RKO (cell line): Measurements from ENCODE around the gene GATAD2B.

Experiments
- DNase-seq: peaks from one replicate; pipeline ENCODE4 v3.0.0-alpha.2; 2016; ENCODE audit warnings: low spot score

Gene GATAD2B

GRCh38 chr1:153951801-153952200 is 29.0 kb upstream of the GATAD2B start:
- no peak for DNase-seq

DNA sequence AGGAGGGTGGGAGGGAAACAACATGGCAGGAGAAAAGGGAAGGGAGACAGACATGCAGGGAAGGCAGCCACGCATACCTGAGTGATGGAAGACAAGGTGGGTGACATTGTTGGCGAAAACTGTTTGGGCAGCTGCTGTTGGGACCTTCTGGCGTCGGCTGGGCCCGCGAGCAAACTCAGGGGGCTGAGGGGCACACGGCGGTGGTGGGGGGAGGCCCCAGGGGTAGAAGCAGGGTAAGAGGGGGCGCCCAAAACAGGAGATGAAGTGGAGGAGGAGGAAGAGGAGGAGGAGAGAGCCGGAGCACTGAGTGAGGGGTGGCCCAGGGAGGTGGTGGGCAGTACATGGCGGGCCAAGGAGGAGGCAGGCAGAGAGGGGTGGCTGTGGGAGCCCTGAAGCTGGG is 28.4 kb upstream of the GATAD2B start:
- DNase-seq, result no peak

GRCh38 chr1:153946622-153947241 is 24.0 kb upstream of the GATAD2B start, which contains the start of gene DENND4B:
DENND4B (minus strand) TSS chr1:153946718; CDS start chr1:153944374, 2,344 bp downstream.
- DNase-seq, result peak; percentile 88

DNA sequence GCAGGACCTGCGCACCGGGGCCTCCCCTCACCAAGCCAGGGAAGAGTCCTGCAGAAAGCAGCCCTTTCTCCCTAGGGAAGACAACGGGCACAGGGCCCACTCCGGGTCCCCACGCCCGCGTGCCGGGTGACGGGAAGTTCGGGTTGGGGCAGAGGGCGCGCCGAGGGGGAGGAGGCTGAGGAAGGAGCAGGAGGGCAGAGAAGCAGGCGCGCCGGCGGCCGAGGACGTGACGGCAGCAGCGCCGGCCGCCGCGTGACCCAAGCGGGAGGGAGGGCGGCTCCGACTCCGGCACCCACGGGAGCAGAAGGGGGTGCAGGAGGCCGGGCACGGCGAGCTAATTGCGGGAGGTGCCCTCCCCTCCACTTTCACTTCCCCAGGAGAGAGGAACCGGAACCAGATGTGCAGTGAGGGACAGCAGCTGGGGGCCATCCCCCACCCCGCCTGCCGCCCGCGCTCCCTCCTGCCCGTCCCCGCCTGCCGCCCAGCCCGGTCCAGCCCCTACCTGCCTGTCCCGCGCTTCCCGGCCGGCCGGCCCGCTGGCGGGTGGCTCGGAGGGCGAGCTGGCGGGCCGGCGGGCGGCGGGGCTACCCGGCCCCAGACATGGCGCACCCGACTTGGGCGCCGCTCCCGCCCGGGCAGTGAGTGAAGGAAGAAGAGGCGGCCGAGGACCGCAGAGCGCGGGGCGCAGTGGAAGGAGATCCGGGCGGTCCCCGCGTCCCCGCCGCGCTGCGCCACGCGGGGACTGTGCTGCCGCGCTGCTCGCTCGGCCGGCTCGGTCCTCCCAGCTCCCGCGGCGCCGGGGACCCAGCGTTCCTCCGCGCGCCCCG is 23.2 kb upstream of the GATAD2B start:
- peak; percentile 64 for DNase-seq

DNA sequence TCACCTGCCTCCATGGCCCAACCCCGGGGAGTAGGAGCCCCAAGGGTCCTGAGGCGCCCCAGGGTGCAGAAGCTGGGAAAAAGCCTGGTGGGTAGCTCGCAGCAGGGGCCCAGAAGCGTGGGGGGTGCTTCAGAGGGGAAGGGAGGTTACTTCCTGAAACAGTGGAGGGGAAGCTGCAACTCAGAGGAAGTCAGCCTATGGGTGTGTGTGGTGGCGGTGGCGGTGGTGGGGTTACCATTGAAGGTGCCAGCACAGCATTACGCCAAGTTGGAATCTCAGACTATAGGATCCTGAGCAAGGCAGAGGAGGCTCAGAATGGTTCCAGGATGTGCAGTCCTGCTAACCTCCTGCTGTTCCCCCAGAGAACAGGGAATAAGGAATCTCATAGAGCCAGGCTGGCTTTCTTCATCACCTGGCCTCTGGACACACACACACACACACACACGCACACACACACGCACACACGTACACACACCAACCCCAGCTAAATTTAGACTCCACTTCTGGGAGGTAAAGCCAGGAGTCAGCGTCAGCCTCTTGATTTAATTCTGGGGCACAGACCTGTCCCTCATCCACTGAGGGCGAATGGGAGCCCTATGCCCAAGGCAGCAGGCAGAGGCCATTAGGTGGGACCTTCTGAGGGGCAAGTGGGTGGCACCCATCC is 22.5 kb upstream of the GATAD2B start:
- no peak for DNase-seq

DNA sequence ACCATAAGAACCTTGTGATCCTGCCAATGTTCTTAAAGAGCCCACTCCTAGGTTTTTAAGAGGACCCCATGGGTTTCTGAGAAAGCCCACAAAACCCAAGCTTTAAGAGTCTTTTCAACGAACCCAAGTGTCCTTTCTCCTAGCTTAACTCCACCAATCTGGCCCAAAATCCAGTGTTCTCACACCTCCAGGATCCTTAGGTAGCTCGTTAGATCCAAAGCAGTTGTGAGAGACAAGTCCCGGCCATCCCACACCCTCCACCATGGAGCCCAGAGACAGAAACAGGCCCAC is 22.0 kb upstream of the GATAD2B start:
- DNase-seq, result no peak

DNA sequence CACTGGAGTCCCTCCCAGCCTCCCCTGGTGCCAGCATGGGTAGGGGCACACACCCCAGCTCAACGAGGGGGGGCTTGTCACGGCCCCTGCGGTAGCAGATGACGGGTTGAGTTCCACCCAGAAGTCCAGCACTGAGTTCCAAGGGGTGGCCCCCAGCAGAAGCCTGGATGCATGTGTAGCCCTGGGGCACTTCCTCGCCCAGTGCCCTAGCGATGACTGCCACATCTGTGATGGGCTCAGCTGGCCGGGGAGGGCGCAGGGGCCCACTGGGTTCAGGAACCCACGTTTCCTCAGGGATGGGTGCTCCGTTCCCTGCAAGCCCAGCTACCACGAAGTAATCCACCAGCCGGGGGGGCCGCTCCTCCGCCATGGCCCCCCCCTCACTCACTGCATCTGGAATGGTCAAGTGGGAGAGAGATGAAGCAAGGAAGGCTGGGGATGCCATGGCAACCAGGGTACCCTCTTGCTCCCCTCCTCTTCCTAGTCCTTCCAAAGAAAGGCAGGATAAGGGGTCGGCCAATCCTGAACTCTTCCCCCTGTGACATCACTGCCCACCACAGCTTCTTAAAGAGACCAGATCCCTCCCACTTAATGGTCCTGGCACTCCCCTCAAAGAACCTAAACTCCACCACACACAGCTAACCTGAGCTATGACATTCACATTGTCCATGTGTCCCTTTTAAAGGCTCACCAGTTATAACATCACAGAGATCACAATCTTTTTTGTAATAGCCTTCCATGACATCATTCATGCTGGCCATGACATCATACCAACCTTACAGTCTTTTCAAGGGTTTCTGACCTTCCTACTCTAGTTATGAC is 21.4 kb upstream of the GATAD2B start:
- DNase-seq, result peak; percentile 30

DNA sequence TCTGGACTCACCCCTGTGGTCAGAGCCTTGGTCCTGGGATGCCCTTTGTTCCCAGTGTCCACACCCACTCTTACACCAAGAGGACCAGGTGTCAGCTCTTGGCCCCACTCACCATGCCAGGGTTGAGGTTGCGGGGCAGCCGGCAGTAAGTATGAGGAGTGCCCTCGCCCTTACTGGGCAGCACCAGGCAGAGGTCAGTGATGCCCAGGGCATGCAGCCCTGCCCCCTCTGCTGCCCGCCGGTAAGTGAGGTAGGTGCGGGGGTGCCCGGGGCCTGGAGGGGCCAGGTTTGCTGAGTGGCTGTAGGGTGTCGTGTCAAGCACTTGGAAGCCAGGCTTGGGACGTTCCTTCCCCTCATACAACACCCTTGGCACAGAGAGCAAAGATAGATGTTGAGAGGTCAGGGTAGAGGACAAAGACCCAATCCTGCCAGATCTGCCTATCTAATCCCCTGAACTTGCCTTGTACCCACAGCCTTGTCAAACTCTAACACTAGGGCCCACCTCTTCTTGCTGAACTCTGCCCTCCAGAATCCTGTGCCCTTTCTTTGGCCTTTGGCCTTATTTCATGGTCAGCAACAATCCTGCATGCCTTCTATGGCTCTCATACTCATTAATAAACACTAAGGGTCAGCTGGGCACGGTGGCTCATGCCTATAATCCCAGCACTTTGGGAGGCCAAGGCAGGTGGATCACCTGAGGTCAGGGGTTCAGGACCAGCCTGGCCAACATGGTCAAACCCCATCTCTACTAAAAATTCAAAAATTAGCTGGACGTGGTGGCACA is 20.2 kb upstream of the GATAD2B start:
- DNase-seq, result no peak

GRCh38 chr1:153941826-153942725 is 19.3 kb upstream of the GATAD2B start:
- no peak for DNase-seq

DNA sequence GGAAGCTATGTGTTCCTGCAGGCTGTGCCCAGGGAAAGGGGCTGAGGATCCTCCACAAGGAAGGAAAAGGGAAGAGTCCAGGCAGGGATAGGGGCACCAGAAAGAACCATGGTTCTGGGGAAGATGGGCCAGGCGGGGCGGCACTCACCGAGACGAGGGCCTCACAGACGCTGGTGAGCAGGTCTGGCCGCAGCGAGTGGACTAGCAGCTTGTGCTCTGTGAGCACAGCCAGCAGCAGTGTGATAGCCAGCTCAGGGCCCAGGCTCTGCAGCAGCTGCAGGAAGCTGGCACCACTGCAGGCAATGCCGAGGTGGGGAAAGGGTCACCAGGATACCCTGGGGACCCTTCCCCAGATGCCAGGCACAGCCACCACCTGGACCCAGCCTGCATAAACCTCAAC is 18.0 kb upstream of the GATAD2B start:
- no peak for DNase-seq

- DNase-seq, result no peak
Observed at GRCh38 chr1:153939476-153939875, 16.7 kb upstream of the GATAD2B start.

GRCh38 chr1:153938996-153939395 is 16.2 kb upstream of the GATAD2B start:
- DNase-seq, result no peak

DNA sequence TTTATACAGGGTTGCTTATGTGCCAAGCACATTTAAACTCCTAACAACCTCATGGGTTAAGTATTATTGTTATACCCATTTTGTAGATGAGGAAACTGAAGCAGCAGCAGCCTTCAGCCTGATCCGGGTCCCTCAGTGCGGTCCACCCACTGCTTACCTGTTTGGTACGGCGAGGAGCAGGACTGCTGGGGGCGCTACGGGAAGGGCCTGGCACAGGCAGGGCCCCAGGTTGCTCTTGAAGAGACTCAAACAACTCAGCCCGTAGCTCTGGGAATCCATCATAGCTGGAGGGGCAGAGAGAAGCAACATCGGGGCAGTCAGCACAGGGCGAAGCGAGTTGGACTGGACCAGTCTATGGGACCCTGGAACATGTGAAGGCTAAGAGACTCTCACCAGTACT is 14.6 kb upstream of the GATAD2B start:
- DNase-seq, result no peak

DNA sequence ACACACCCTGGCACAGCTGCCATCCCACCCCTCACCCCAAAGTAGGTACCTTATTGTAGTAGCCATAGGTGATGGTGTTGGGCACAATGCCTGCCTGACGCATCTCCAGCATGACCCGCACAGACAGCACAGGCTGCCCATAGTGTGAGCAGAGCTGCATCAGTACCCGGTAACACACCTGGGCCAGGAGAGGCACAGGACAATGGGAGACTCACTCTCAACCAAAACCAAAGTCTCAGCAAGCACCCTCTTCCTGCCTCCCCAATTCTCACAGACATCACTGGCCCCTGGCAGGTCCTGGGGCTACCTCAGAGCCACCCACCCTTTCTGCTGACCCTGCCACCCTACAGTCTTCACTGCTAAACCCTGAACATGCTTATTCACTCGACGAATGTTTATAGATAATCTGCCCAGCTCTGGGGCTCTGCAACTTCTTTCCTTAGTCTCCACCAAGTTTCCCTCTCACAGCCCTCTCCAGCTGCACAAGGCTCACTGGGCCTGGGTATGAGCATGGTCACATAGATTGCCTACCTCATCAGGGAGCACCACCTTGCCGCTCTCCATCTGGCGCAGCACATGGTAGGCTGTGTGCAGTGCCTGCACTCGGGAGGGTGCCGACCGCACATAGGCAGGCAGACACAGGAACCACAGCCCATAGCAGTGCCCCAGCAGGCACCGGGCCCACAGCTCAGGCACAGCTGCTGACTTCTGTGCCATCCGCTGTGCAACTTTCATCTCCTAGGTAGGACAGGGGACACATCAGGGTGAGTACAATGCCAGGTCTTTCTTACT is 13.4 kb upstream of the GATAD2B start:
- DNase-seq, result no peak

- no peak for DNase-seq
Observed at GRCh38 chr1:153934746-153935145, 12.0 kb upstream of the GATAD2B start.

DNA sequence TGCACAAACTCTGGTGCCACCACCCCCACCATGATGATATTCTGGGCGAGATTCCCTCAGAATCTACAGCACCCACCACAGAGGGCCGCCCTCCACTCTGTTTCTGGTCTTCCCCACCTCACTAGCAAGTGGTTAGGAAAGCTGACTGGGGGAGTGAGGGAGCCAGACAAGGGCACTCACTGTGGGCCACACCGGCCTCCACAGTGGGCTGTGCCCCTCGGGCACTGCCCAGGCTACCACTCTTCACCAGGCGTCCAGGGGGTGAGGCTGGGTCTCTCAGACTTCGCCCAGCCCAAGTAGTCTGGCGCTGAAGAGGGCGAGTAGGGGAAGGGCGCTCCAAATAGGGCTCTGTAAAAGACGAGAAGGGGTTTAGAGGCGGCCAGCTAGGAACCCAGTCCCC is 11.2 kb upstream of the GATAD2B start:
- DNase-seq, result no peak

DNA sequence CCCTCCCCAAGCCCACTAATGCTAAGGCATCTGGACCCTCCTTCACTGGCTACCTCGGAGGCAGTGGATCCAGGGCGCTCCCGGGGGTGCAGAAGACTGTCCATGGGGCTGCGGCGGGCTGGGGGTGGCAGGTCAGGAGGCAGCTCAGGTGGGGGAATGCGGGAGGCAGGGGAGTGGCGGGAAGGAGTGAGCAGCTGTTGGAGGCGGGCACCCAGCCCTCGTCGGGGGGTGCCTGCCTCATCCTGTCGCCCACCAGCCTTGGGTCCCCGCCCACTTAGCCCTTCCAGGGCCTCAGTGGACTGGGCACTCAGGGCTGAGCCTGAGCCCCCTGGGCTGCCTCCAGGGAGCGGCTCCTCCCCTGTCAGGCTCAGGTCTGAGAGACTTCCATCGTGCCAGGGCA is 10.7 kb upstream of the GATAD2B start:
- no peak for DNase-seq

DNA sequence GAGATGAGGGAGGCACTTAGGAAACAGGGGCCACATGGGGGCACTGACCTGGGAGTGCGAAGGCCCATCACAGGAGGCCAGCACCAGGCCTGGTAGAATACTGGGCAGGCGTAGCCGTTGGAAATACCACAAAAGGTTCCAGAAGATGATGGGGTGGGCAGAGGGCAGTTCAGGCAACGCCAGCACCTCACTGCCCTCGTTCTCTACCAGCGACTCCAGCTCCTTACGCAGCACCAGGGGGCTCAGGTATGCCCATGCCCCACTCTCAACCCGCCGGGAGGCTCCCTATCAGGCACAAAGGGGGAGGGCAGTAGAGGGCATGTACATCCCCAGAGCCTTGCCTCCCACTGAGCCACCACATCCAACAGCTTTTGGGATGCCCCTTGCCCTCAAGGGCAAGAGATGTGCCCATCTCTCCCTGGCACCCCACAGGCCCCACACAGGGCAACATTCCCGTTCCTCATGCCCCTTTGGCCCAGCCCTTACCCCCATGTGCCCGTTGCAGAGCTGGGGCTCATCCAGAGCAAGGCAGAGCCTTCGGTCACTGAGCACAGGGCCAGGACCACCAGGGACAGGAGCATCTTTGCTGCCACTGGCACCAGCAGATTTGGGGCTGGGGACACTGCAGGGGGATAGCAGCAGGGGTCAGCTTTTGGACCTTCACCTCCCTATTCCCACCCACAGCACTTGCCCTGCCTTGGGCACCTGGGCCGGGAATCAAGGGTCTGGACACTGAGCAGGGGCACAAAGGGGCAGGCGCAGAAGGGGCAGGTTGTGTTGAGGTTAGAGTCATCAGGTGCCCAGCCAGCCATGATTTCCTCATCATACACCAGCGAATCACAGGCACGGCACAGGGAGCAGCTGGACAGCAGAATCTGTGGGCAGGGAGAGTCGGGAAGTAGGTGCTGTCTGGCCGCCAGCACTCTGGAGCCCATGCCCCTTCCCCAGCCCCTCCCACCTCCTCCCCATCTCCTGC is 9.7 kb upstream of the GATAD2B start:
- DNase-seq, result no peak
